Neural cell (in vitro differentiated cells): ENCODE data around the gene RPRD1A. TPM values are rescaled to one million over a fixed set of nuclear protein-coding genes. Genes with fewer than 3 reads are reported as not detected.
"Not testable (repeated sequence)": the region's sequence is repeated elsewhere in the genome, so short reads cannot be mapped to it uniquely, and the experiment has no call there.

Source experiments
- H2AFZ ChIP-seq: fragments of 200-600, 300-800 bp; sonication (generic), shearing (Covaris generic); 2 replicates; pipeline ENCODE4 v1.6.0; 2014; ENCODE audit warnings: low read depth, mild to moderate bottlenecking, antibody characterized with exemption, low read length, moderate library complexity
- H3F3A ChIP-seq: fragments of 200-600 bp; shearing (Covaris generic); 2 replicates; pipeline ENCODE4 v1.6.1; 2016; ENCODE audit warnings: mild to moderate bottlenecking, moderate library complexity, mixed read lengths, antibody characterized with exemption, low read length; ENCODE audit not compliant: insufficient read depth, poor library complexity, severe bottlenecking
- H3K27ac ChIP-seq: fragments of 200-600, 300-800 bp; sonication (generic), shearing (Covaris generic); 2 replicates; pipeline ENCODE4 v1.5.1; 2014; ENCODE audit warnings: mild to moderate bottlenecking, low read length, moderate library complexity
- H3K27me3 ChIP-seq: fragments of 300-800, 200-600 bp; sonication (generic), shearing (Covaris generic); 2 replicates; pipeline ENCODE4 v1.6.0; 2014; ENCODE audit warnings: mild to moderate bottlenecking, low read depth, low read length, moderate library complexity; ENCODE audit not compliant: insufficient read depth
- H3K36me3 ChIP-seq: fragments of 300-800, 200-600 bp; sonication (generic), shearing (Covaris generic); 2 replicates; pipeline ENCODE4 v1.5.1; 2014; ENCODE audit warnings: mild to moderate bottlenecking, antibody characterized with exemption, low read length, moderate library complexity; ENCODE audit not compliant: insufficient read depth
- H3K4me2 ChIP-seq: fragments of 300-800, 200-600 bp; sonication (generic), shearing (Covaris generic); 2 replicates; pipeline ENCODE4 v1.6.0; 2014; ENCODE audit warnings: mild to moderate bottlenecking, low read length
- H3K4me3 ChIP-seq: fragments of 300-800, 200-600 bp; sonication (generic), shearing (Covaris generic); 2 replicates; pipeline ENCODE4 v1.5.1; 2014; ENCODE audit warnings: mild to moderate bottlenecking, low read length, moderate library complexity
- H3K79me2 ChIP-seq: fragments of 200-600 bp; shearing (Covaris generic); replicated peaks from 2 replicates; pipeline ENCODE4 v1.6.0; 2014; ENCODE audit warnings: mild to moderate bottlenecking, low read length, moderate library complexity; ENCODE audit not compliant: insufficient read depth
- H3K9ac ChIP-seq: fragments of 300-800, 200-600 bp; sonication (generic), shearing (Covaris generic); 2 replicates; pipeline ENCODE4 v1.6.1; 2016; ENCODE audit warnings: mild to moderate bottlenecking, low read length, mixed read lengths
- H3K9me2 ChIP-seq: fragments of 200-600 bp; shearing (Covaris generic); 2 replicates; pipeline ENCODE4 v1.6.1; 2016; ENCODE audit warnings: mild to moderate bottlenecking, low read length, mixed read lengths; ENCODE audit not compliant: insufficient read depth
- H3K9me3 ChIP-seq: fragments of 200-600, 300-800 bp; sonication (generic), shearing (Covaris generic); 2 replicates; pipeline ENCODE4 v1.6.1; 2016; ENCODE audit warnings: mild to moderate bottlenecking, mixed run types, low read length, moderate library complexity, mixed read lengths
- H4K20me1 ChIP-seq: fragments of 200-600 bp; shearing (Covaris generic); 2 replicates; pipeline ENCODE4 v1.6.1; 2016; ENCODE audit warnings: mild to moderate bottlenecking, mixed run types; ENCODE audit not compliant: insufficient read depth
- EP300 ChIP-seq: fragments of 450-650 bp; conservative IDR thresholded peaks from 2 replicates; pipeline ENCODE4 v1.6.1; 2014; ENCODE audit warnings: antibody characterized with exemption, mild to moderate bottlenecking, moderate library complexity; ENCODE audit not compliant: poor library complexity, severe bottlenecking
- EZH2 ChIP-seq: fragments of 200-600, 300-800 bp; shearing (Covaris generic), sonication (generic); IDR thresholded peaks from 2 replicates; pipeline ENCODE4 v1.6.1; 2014; ENCODE audit warnings: antibody characterized with exemption, low read length, borderline replicate concordance, mild to moderate bottlenecking; ENCODE audit not compliant: insufficient read depth, poor library complexity, severe bottlenecking
- MXI1 ChIP-seq: fragments of 450-650 bp; conservative IDR thresholded peaks from 2 replicates; pipeline ENCODE4 v1.6.1; 2014; ENCODE audit warnings: antibody characterized with exemption, mild to moderate bottlenecking; ENCODE audit not compliant: poor library complexity, severe bottlenecking
- POLR2AphosphoS5 ChIP-seq: IDR thresholded peaks from 2 replicates; pipeline ENCODE4 v1.6.1; 2012
- RAD21 ChIP-seq: fragments of 450-650 bp; conservative IDR thresholded peaks from 2 replicates; pipeline ENCODE4 v1.6.1; 2014; ENCODE audit warnings: antibody characterized with exemption, mild to moderate bottlenecking, moderate library complexity
- SMC3 ChIP-seq: fragments of 450-650 bp; conservative IDR thresholded peaks from 2 replicates; pipeline ENCODE4 v1.6.1; 2014; ENCODE audit warnings: antibody characterized with exemption, mild to moderate bottlenecking, moderate library complexity; ENCODE audit not compliant: poor library complexity
- TAF1 ChIP-seq: IDR thresholded peaks from 2 replicates; pipeline ENCODE4 v1.6.1; 2012; ENCODE audit warnings: low read depth
- polyA plus RNA-seq: library from polyadenylated mRNA; depleted of rRNA; stranded (reverse); fragments of >200 nt; gene quantifications from 2 replicates; pipeline ENCODE4 v1.2.3, GENCODE V29; 2014
- TF ChIP-seq, protein P1 (sequence below): IDR thresholded peaks from 2 replicates; pipeline ENCODE4 v1.6.1; 2012; ENCODE audit warnings: borderline replicate concordance
- TF ChIP-seq, protein P2 (sequence below): fragments of 450-650 bp; IDR thresholded peaks from 2 replicates; pipeline ENCODE4 v1.5.1; 2014; ENCODE audit warnings: antibody characterized with exemption, mild to moderate bottlenecking, moderate library complexity; ENCODE audit not compliant: poor library complexity, severe bottlenecking

RPRD1A gene
- polyA plus RNA-seq, 1 donor from 2014 or later: 129 TPM

- H3K36me3 ChIP-seq: no peaks in the 10 kb centered on the region
Measured at GRCh38 chr18:36083729-36084128, 16.4 kb upstream of the RPRD1A start.

GRCh38 chr18:36081118-36081517, 13.8 kb upstream of the RPRD1A start:
- H3K27ac ChIP-seq, H3K36me3 ChIP-seq, H3K79me2 ChIP-seq, H3K9ac ChIP-seq, H3K4me2 ChIP-seq, H2AFZ ChIP-seq, H3F3A ChIP-seq, H3K9me2 ChIP-seq, H3K27me3 ChIP-seq, H3K9me3 ChIP-seq, H4K20me1 ChIP-seq, H3K4me3 ChIP-seq: not testable (repeated sequence)

More at GRCh38 chr18:36083729-36084128, 16.4 kb upstream of the RPRD1A start:
- Histone ChIP-seq H2AFZ (no peak overlapping the region), H3K9ac (no peak overlapping the region), H4K20me1 (no peaks in the 10 kb centered on the region), H3F3A (no peaks in the 10 kb centered on the region), H3K79me2 (no peaks in the 10 kb centered on the region), H3K27me3 (no peaks in the 10 kb centered on the region), H3K4me2 (no peak overlapping the region), H3K27ac (no peak overlapping the region), H3K9me2 (no peaks in the 10 kb centered on the region), H3K9me3 (no peaks in the 10 kb centered on the region), H3K4me3 (no peak overlapping the region)
- TF ChIP-seq TAF1: no peak
- TF ChIP-seq MXI1: no peak
- no peak for TF ChIP-seq EZH2
- TF ChIP-seq POLR2AphosphoS5: no peak
- TF ChIP-seq EP300: no peak
- TF ChIP-seq, protein P1, sequence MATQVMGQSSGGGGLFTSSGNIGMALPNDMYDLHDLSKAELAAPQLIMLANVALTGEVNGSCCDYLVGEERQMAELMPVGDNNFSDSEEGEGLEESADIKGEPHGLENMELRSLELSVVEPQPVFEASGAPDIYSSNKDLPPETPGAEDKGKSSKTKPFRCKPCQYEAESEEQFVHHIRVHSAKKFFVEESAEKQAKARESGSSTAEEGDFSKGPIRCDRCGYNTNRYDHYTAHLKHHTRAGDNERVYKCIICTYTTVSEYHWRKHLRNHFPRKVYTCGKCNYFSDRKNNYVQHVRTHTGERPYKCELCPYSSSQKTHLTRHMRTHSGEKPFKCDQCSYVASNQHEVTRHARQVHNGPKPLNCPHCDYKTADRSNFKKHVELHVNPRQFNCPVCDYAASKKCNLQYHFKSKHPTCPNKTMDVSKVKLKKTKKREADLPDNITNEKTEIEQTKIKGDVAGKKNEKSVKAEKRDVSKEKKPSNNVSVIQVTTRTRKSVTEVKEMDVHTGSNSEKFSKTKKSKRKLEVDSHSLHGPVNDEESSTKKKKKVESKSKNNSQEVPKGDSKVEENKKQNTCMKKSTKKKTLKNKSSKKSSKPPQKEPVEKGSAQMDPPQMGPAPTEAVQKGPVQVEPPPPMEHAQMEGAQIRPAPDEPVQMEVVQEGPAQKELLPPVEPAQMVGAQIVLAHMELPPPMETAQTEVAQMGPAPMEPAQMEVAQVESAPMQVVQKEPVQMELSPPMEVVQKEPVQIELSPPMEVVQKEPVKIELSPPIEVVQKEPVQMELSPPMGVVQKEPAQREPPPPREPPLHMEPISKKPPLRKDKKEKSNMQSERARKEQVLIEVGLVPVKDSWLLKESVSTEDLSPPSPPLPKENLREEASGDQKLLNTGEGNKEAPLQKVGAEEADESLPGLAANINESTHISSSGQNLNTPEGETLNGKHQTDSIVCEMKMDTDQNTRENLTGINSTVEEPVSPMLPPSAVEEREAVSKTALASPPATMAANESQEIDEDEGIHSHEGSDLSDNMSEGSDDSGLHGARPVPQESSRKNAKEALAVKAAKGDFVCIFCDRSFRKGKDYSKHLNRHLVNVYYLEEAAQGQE: no peak
- TF ChIP-seq RAD21: no peak
- TF ChIP-seq, protein P2, sequence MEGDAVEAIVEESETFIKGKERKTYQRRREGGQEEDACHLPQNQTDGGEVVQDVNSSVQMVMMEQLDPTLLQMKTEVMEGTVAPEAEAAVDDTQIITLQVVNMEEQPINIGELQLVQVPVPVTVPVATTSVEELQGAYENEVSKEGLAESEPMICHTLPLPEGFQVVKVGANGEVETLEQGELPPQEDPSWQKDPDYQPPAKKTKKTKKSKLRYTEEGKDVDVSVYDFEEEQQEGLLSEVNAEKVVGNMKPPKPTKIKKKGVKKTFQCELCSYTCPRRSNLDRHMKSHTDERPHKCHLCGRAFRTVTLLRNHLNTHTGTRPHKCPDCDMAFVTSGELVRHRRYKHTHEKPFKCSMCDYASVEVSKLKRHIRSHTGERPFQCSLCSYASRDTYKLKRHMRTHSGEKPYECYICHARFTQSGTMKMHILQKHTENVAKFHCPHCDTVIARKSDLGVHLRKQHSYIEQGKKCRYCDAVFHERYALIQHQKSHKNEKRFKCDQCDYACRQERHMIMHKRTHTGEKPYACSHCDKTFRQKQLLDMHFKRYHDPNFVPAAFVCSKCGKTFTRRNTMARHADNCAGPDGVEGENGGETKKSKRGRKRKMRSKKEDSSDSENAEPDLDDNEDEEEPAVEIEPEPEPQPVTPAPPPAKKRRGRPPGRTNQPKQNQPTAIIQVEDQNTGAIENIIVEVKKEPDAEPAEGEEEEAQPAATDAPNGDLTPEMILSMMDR: no peak
- TF ChIP-seq SMC3: no peak
